SU-DHL-6 (cell line): ENCODE results near the gene AKAP8.

Source experiments
- CTCF ChIP-seq: fragments of 200-600 bp; sonication (generic); IDR thresholded peaks from one replicate; pipeline ENCODE4 v1.5.1; 2017; ENCODE audit warnings: antibody characterized with exemption, mild to moderate bottlenecking, low read length, moderate library complexity; ENCODE audit not compliant: insufficient read depth, poor library complexity, severe bottlenecking
- EZH2phosphoT487 ChIP-seq: fragments of 200-600 bp; sonication (generic), shearing (Covaris generic); conservative IDR thresholded peaks from 2 replicates; pipeline ENCODE4 v1.6.1; 2018; ENCODE audit warnings: mild to moderate bottlenecking, antibody characterized with exemption, low read length, moderate library complexity, mixed read lengths

GRCh38 chr19:15381864-15382263 lies 2.3 kb upstream of the AKAP8 start:
- TF ChIP-seq CTCF (no peak), EZH2phosphoT487 (no peak)
